ENCODE measurements around the gene SPTBN1. TPM values are rescaled to one million over a fixed set of nuclear protein-coding genes. Genes with fewer than 3 reads are reported as not detected.
A peak's percentile ranks its signal among the peaks of the same experiment; 100 is the strongest.

Gene SPTBN1
- total RNA-seq, 8 experiments from 2014 or later = 114 to 408 (median 185) TPM

DNA sequence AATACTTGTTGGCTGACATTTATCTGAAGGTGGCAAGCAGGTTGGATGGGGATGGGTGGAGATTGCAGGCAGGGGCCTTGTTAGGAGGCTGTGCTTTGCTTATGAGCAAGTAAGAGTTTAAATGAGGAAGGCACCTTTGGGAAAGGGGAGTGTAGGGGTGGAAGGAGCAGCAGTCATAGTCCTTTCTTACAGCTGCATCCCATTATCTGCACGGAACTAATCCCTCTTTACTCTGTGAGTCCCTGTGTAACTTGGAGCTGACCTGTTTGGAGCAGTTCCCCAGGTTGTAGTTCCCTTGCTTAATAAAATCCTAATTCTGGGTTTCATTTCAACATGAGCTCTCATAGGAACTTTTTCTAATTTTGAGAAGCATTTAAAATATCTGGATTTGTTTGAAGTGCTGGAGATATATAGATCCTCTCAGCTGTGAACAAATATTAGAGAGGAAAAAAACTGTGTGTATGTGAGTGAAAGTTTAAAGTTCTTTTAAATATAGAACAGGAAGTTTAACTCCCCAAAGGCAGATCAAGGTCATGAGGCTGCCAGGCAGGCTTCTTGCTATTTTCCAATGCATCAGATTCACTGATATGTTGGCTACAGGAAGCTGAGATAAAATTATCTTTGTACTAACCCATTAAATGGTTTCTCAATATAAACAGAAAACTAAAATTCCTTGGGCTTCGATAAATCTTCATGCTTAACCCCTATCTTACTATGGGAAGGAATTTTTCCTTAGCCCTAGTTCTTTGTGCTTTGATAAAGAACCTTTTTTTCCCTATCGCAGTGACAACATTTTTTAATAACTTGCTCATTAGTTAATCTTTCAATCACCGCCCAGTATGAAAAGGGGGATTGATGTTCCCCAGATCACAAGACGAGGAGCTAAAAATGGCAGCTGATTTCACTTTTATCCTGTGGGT is 162.8 kb downstream of the SPTBN1 start:
- no peak for ATAC-seq (replicated peaks in 6 of 8)
- in situ Hi-C loops (cut with MboI; ENCODE audit: low pct_unique_long_range_greater_than_20kb in 2 of 9, low sequenced_read_pairs in 9 of 9, unreplicated experiment in 9 of 9) = no loop called here
- no peak overlapping the region for H3K27ac ChIP-seq
- H3K4me1 ChIP-seq (replicated peaks in 1 of 2) = peaks cover under 1 to 7% of the 10 kb centered on the region in 2 donors
- no peak overlapping the region for H3K4me3 ChIP-seq
- 70 to 100% (median 93%) methylated on average over 3 to 5 of the region's 5 CpGs; no CpG with 5 or more reads in 1 of the 10 experiments for WGBS, 10 experiments

DNA sequence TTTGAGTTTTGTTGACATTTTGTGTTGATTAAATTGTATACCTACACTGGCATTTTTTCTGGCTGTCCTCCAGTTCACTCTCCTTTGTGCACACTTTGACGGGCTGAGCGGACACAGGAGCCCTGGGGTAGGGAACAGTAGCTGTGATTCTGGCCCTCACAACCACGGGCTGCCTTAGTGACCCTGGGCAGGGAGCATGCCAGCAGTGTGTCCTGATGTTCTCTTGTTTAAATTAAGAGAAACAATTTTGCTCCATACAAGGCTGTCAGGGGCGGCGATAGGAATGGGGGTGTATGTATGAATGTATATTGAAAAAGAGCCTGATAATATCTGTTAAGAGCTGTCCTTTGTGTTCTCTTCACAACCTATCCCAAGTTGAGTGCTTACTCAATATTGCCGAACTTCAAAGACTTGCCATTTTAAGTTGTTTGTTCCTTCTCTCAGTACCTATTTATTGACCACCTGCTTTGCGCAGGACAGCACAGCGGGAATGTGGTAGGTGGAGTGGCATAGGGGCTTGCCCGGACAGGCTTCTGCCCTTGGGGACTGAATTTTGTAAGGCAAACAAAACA is 163.6 kb downstream of the SPTBN1 start:
- no peak overlapping the region for H3K27ac ChIP-seq
- WGBS, 10 experiments = 90 to 100% (median 94%) methylated on average over 1 to 9 of the region's 9 CpGs
- no peak overlapping the region for H3K4me3 ChIP-seq
- H3K4me1 ChIP-seq (replicated peaks in 1 of 2) = peaks cover 3 to 8% of the 10 kb centered on the region in 2 donors
- in situ Hi-C loops (cut with MboI; ENCODE audit: low pct_unique_long_range_greater_than_20kb in 2 of 9, low sequenced_read_pairs in 9 of 9, unreplicated experiment in 9 of 9) = no loop called here
- peak in 1 of 8 experiments; percentile 42 for ATAC-seq (replicated peaks in 6 of 8)

DNA sequence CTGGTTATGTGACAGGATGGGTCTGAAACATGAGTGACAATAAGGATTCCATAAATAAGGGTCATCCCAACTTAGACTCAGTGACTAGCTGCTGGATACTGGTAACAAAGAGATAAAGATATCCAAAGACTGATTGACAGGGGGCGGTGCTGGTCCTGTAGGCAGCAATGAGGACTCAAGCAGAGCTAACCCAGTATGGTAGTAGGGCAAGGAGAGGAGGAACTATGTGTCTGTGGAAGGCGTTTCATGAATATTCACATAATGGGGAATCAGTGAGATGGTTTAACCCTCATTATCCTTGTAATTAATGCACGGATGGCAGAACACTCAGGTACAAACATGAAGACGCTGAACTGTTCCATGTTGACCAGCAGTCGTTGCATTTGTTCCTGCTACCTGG is 164.8 kb downstream of the SPTBN1 start:
- no peak overlapping the region for H3K4me3 ChIP-seq
- peak in 1 of 8 experiments; percentile 17 for ATAC-seq (replicated peaks in 6 of 8)
- no peak overlapping the region for H3K27ac ChIP-seq
- peaks cover 3 to 10% of the 10 kb centered on the region in 2 donors for H3K4me1 ChIP-seq (replicated peaks in 1 of 2)
- in situ Hi-C loops (cut with MboI; ENCODE audit: low pct_unique_long_range_greater_than_20kb in 2 of 9, low sequenced_read_pairs in 9 of 9, unreplicated experiment in 9 of 9) = no loop called here
- 85 to 100% (median 94%) methylated on average over 2 to 5 of the region's 5 CpGs; no CpG with 5 or more reads in 2 of the 10 experiments for WGBS, 10 experiments

DNA sequence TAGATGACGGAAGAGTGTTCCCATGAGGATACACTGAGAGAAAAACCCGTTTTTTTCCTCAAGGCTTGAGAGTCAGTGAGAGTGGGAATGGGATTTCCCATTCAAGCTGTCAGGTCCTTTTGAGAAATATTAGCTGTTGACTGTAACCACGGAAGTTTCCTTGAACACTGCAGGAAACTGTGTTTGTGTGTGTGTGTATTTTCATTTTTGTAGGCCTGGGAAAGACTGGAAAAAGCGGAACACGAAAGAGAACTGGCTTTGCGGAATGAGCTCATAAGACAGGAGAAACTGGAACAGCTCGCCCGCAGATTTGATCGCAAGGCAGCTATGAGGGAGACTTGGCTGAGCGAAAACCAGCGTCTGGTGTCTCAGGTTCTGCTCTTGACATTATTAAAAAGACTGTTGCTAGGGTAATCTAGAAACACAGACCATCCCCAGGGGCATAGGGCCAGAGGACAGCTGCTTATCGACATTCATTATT is 168.5 kb downstream of the SPTBN1 start:
- in situ Hi-C loops (cut with MboI; ENCODE audit: low pct_unique_long_range_greater_than_20kb in 2 of 9, low sequenced_read_pairs in 9 of 9, unreplicated experiment in 9 of 9) = no loop called here
- Histone ChIP-seq H3K4me1 (replicated peaks in 1 of 2) (peaks cover 3 to 10% of the 10 kb centered on the region in 2 donors), H3K4me3 (no peak overlapping the region), H3K27ac (no peak overlapping the region)
- 53 to 100% (median 90%) methylated on average over 2 to 11 of the region's 12 CpGs; no CpG with 5 or more reads in 1 of the 10 experiments for WGBS, 10 experiments
- no peak for ATAC-seq (replicated peaks in 6 of 8)

DNA sequence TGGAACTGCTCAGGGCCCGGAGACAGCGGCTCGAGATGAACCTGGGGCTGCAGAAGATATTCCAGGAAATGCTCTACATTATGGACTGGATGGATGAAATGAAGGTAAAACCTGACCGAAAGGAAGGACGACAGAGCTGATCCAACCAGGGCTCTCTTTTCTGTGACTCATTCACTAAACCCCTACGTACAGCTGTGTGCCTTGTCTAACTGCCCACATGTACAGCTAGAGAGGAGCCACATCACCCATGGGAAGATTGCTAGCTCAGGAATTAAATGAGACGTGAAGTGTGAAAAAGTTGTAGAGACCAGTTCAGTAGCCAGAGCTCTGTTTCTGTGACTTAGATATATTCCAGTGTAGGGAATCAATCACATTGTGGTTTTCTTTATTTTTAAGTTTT is 170.0 kb downstream of the SPTBN1 start:
- H3K4me3 ChIP-seq = no peak overlapping the region
- no peak for ATAC-seq (replicated peaks in 6 of 8)
- H3K27ac ChIP-seq = no peak overlapping the region
- peaks cover 3 to 10% of the 10 kb centered on the region in 2 donors for H3K4me1 ChIP-seq (replicated peaks in 1 of 2)
- WGBS, 10 experiments = 82 to 100% (median 96%) methylated on average over 1 to 5 of the region's 7 CpGs; no CpG with 5 or more reads in 2 of the 10 experiments
- in situ Hi-C loops (cut with MboI; ENCODE audit: low pct_unique_long_range_greater_than_20kb in 2 of 9, low sequenced_read_pairs in 9 of 9, unreplicated experiment in 9 of 9) = no loop called here

DNA sequence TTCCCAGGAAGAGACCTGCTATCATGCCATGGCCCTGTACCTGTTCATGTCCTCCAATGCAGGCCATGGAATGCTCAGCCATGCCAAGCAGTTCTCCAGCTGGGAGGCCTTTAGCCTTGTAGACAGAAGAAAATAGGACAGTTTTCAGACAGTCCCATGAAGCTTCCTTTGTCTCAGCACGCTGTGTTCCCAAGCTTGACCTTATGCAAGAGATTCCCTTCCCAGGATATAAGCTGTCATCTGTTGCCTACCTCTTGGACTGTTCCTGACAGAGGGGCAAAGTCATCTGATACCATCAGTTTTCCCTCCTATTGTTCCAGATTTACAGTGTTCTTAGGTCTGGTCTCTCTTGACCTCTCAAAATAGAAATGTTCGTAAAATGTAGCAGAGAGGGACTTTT is 170.8 kb downstream of the SPTBN1 start:
- peaks cover 3 to 10% of the 10 kb centered on the region in 2 donors for H3K4me1 ChIP-seq (replicated peaks in 1 of 2)
- no peak for ATAC-seq (replicated peaks in 6 of 8)
- no peak overlapping the region for H3K4me3 ChIP-seq
- 71 to 100% (median 100%) methylated on average over 1 to 2 of the region's 2 CpGs; no CpG with 5 or more reads in 3 of the 10 experiments for WGBS, 10 experiments
- in situ Hi-C loops (cut with MboI; ENCODE audit: low pct_unique_long_range_greater_than_20kb in 2 of 9, low sequenced_read_pairs in 9 of 9, unreplicated experiment in 9 of 9) = no loop called here
- no peak overlapping the region for H3K27ac ChIP-seq

DNA sequence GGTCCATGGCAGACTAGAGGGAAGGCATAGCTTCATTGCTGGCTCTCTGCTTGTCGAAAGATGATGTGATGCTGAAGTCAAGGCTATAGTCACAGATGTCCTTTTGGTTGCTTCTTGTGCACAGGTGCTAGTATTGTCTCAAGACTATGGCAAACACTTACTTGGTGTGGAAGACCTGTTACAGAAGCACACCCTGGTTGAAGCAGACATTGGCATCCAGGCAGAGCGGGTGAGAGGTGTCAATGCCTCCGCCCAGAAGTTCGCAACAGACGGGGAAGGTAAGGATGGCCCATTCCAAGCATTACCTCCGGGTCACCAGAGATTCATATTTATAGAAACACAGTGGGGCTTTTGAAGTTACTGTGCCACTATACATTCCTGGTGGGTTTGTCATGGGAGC is 171.8 kb downstream of the SPTBN1 start:
- Histone ChIP-seq H3K27ac (no peak overlapping the region), H3K4me3 (no peak overlapping the region), H3K4me1 (replicated peaks in 1 of 2) (peaks cover 3 to 10% of the 10 kb centered on the region in 2 donors)
- WGBS, 10 experiments = 86 to 100% (median 91%) methylated on average over 1 to 5 of the region's 6 CpGs; no CpG with 5 or more reads in 4 of the 10 experiments
- ATAC-seq (replicated peaks in 6 of 8) = no peak
- in situ Hi-C loops (cut with MboI; ENCODE audit: low pct_unique_long_range_greater_than_20kb in 2 of 9, low sequenced_read_pairs in 9 of 9, unreplicated experiment in 9 of 9) = no loop called here

DNA sequence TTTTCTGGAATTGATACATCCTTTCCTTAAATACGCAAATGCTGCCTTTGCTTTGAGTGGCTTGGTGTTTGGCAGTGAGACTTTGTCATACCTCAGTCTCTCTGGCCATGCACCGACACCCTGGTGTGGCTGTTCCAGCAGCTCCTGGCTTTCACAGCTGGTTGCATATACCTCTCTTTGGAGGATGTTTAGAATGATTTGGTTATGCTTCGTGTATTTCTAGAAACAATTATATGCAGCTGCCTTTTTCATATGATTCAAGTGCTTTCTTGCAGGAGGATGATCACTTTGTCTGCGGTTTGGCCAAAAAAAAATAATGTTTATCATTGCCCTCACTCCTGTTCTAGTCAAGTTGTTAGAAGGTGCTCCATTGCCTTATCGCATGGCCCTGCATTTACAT is 172.3 kb downstream of the SPTBN1 start:
- WGBS, 10 experiments = 80 to 100% (median 95%) methylated on average over 1 to 4 of the region's 5 CpGs; no CpG with 5 or more reads in 1 of the 10 experiments
- ATAC-seq (replicated peaks in 6 of 8) = no peak
- in situ Hi-C loops (cut with MboI; ENCODE audit: low pct_unique_long_range_greater_than_20kb in 2 of 9, low sequenced_read_pairs in 9 of 9, unreplicated experiment in 9 of 9) = no loop called here
- Histone ChIP-seq H3K27ac (no peak overlapping the region), H3K4me3 (no peak overlapping the region), H3K4me1 (replicated peaks in 1 of 2) (peaks cover 3 to 10% of the 10 kb centered on the region in 2 donors)

DNA sequence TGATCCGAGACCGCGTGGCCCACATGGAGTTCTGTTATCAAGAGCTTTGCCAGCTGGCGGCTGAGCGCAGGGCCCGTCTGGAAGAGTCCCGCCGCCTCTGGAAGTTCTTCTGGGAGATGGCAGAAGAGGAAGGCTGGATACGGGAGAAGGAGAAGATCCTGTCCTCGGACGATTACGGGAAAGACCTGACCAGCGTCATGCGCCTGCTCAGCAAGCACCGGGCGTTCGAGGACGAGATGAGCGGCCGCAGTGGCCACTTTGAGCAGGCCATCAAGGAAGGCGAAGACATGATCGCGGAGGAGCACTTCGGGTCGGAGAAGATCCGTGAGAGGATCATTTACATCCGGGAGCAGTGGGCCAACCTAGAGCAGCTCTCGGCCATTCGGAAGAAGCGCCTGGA is 172.8 kb downstream of the SPTBN1 start:
- Histone ChIP-seq H3K4me3 (no peak overlapping the region), H3K27ac (no peak overlapping the region), H3K4me1 (replicated peaks in 1 of 2) (peaks cover 3 to 7% of the 10 kb centered on the region in 2 donors)
- in situ Hi-C loops (cut with MboI; ENCODE audit: low pct_unique_long_range_greater_than_20kb in 2 of 9, low sequenced_read_pairs in 9 of 9, unreplicated experiment in 9 of 9) = no loop called here
- no peak for ATAC-seq (replicated peaks in 6 of 8)
- 92 to 100% (median 98%) methylated on average over 1 to 10 of the region's 30 CpGs; no CpG with 5 or more reads in 2 of the 10 experiments for WGBS, 10 experiments

DNA sequence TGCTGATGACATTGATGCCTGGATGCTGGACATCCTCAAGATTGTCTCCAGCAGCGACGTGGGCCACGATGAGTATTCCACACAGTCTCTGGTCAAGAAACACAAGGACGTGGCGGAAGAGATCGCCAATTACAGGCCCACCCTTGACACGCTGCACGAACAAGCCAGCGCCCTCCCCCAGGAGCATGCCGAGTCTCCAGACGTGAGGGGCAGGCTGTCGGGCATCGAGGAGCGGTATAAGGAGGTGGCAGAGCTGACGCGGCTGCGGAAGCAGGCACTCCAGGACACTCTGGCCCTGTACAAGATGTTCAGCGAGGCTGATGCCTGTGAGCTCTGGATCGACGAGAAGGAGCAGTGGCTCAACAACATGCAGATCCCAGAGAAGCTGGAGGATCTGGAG is 173.3 kb downstream of the SPTBN1 start:
- peaks cover 5 to 6% of the 10 kb centered on the region in 2 donors for H3K4me1 ChIP-seq (replicated peaks in 1 of 2)
- 93 to 100% (median 97%) methylated on average over 3 to 11 of the region's 20 CpGs; no CpG with 5 or more reads in 6 of the 10 experiments for WGBS, 10 experiments
- no peak overlapping the region for H3K4me3 ChIP-seq
- no peak for ATAC-seq (replicated peaks in 6 of 8)
- H3K27ac ChIP-seq = no peak overlapping the region
- in situ Hi-C loops (cut with MboI; ENCODE audit: low pct_unique_long_range_greater_than_20kb in 2 of 9, low sequenced_read_pairs in 9 of 9, unreplicated experiment in 9 of 9) = no loop called here

DNA sequence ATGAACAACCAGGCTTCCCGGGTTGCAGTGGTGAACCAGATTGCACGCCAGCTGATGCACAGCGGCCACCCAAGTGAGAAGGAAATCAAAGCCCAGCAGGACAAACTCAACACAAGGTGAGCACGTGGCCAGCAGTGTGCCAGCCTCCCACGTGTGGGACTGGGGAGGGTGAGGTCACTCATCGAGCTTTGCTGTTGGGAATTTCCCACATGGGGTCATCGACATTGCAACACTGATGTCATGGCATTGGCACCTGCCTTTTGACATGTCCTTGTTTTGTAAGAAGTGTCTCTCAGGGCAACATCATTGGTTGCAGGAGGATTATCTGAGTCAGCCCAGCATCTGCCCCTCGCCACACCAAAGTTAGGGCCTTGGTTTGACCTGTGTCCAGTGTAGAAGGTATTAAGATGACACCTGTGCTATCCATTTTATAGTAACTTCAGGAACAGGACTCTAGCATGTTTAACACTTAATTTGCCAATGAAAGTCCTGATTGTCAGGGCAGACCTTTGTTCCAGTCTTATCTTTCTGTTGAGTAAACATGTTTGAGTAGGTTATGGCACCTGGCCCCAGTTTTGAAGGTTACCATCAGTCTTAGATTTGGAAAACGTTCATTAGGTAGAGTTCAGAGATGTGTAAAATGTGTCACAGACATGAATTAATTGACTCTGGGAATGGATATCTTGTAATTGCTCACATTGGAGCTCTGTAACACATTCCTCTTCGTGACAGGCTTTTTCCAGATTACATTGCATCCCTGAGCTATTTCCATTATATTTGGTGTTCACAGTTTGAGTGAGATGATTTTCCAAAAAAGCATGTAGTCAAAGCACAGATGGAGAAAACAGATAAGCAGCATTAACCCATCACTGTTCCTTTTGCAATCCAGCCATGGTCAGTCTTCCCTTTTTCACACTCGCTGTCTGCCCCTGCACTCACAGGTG is 174.1 kb downstream of the SPTBN1 start:
- no peak overlapping the region for H3K27ac ChIP-seq
- ATAC-seq (replicated peaks in 6 of 8) = peak in 2 of 8 experiments; percentile 13
- peaks cover 2 to 9% of the 10 kb centered on the region in 2 donors for H3K4me1 ChIP-seq (replicated peaks in 1 of 2)
- WGBS, 10 experiments = 82 to 100% (median 94%) methylated on average over 1 to 8 of the region's 11 CpGs; no CpG with 5 or more reads in 2 of the 10 experiments
- in situ Hi-C loops (cut with MboI; ENCODE audit: low pct_unique_long_range_greater_than_20kb in 2 of 9, low sequenced_read_pairs in 9 of 9, unreplicated experiment in 9 of 9) = no loop called here
- H3K4me3 ChIP-seq = no peak overlapping the region

DNA sequence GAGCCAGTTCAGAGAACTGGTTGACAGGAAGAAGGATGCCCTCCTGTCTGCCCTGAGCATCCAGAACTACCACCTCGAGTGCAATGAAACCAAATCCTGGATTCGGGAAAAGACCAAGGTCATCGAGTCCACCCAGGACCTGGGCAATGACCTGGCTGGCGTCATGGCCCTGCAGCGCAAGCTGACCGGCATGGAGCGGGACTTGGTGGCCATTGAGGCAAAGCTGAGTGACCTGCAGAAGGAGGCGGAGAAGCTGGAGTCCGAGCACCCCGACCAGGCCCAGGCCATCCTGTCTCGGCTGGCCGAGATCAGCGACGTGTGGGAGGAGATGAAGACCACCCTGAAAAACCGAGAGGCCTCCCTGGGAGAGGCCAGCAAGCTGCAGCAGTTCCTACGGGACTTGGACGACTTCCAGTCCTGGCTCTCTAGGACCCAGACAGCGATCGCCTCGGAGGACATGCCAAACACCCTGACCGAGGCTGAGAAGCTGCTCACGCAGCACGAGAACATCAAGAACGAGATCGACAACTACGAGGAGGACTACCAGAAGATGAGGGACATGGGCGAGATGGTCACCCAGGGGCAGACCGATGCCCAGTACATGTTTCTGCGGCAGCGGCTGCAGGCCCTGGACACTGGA is 174.9 kb downstream of the SPTBN1 start:
- no peak for ATAC-seq (replicated peaks in 6 of 8)
- 80 to 100% (median 97%) methylated on average over 1 to 18 of the region's 30 CpGs; no CpG with 5 or more reads in 2 of the 10 experiments for WGBS, 10 experiments
- no peak overlapping the region for H3K27ac ChIP-seq
- H3K4me1 ChIP-seq (replicated peaks in 1 of 2) = peaks cover 2 to 9% of the 10 kb centered on the region in 2 donors
- no peak overlapping the region for H3K4me3 ChIP-seq
- in situ Hi-C loops (cut with MboI; ENCODE audit: low pct_unique_long_range_greater_than_20kb in 2 of 9, low sequenced_read_pairs in 9 of 9, unreplicated experiment in 9 of 9) = no loop called here
